Effector memory CD4-positive, alpha-beta T cell (primary cell): ENCODE measurements around the gene CD6.
A peak's percentile ranks its signal among the peaks of the same experiment; 100 is the strongest.
"Not testable (repeated sequence)": the region's sequence is repeated elsewhere in the genome, so short reads cannot be mapped to it uniquely, and the experiment has no call there.

Experiments used
- DNase-seq, 3 donors: peaks; one replicate each; pipeline ENCODE4 v3.0.0-alpha.2; 2020
- H3K27ac ChIP-seq: 2 replicates; pipeline ENCODE4 v1.7.0; 2013; ENCODE audit warnings: mild to moderate bottlenecking, low read length, moderate library complexity; ENCODE audit not compliant: insufficient read depth, poor library complexity, severe bottlenecking
- H3K27me3 ChIP-seq: replicated peaks from 2 replicates; pipeline ENCODE4 v1.7.0; 2013; ENCODE audit warnings: mild to moderate bottlenecking, low read length; ENCODE audit not compliant: insufficient read depth, control insufficient read depth, poor library complexity, severe bottlenecking
- H3K36me3 ChIP-seq: 2 replicates; pipeline ENCODE4 v1.7.0; 2013; ENCODE audit warnings: mild to moderate bottlenecking, low read length, moderate library complexity; ENCODE audit not compliant: control insufficient read depth, insufficient read depth
- H3K4me1 ChIP-seq: 2 replicates; pipeline ENCODE4 v1.7.0; 2013; ENCODE audit warnings: low read length, mild to moderate bottlenecking; ENCODE audit not compliant: control insufficient read depth, insufficient read depth, poor library complexity, severe bottlenecking
- H3K4me3 ChIP-seq: 2 replicates; pipeline ENCODE4 v1.7.0; 2013; ENCODE audit warnings: low read length, low read depth, mild to moderate bottlenecking; ENCODE audit not compliant: insufficient read depth, poor library complexity, severe bottlenecking
- H3K9me3 ChIP-seq: 2 replicates; pipeline ENCODE4 v1.7.0; 2013; ENCODE audit warnings: mild to moderate bottlenecking, low read length, moderate library complexity; ENCODE audit not compliant: control insufficient read depth

CD6 gene

DNA sequence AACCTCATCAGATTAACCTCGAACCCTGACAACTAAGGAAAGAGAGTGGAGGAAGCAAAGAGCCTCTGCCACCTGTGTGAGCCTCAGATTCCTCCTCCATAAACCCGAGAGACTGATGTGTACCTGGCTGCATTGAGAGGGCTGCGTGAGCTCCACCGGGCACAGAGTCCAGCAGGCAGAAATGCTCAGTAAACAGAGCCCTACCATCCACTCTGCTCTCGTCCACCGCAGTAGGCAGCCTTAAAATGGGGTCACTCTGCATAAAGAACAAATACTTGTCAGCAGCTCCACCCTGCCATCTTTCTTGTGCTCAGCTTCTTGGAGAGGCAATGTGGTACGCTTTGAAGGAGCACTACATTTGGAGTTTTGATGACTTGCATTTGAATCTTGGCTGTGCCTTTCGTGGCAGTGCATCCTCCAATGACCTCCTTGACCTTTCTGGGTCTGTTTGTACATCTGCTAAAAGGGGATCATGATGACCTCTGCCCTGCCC is 87.8 kb downstream of the CD6 start:
- DNase-seq = no peak
- Histone ChIP-seq H3K4me1 (peaks cover 34% of the 10 kb centered on the region), H3K4me3 (no peak overlapping the region), H3K36me3 (no peaks in the 10 kb centered on the region), H3K27ac (peak overlapping the region; percentile 3), H3K9me3 (no peaks in the 10 kb centered on the region), H3K27me3 (no peaks in the 10 kb centered on the region)

DNA sequence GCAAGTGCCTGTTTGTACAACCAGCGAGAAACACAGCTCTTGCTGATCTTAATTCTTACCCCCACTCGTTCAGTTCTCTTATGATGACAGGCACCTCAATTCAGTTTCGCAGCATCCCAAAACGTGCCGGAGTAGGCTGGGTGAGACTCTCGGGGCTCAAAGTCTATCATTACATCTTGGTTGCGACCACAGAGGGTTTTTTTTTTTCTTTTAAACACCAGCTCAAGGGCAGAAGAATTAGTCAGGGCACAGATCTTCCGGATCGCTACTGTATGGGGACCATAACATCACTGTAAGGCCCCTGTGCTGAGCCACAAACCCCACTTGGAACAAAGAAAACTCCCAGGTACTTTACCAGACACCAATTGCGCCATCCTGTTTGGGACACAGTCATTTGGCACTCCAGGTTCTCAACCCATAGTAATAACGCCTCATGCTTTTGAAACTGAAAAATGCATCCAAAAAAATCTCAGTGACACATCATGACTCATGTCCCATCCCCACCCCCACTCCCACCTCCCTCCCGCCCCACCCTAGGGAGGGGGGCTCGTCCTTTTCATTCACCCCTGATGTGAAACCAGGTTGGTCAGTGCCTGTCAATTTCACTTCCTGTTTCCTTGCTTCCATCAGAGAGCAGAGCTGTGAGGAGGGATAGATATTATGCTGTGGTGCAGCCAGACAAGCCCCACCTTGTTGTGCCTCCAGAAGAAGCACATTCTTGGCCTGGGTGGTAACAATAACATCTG is 89.8 kb downstream of the CD6 start:
- DNase-seq = peak; percentile 46 to 85 (median 67)
- Histone ChIP-seq H3K9me3 (no peaks in the 10 kb centered on the region), H3K27ac (peak overlapping the region; percentile 81), H3K4me3 (peak overlapping the region; percentile 0), H3K4me1 (peaks cover 40% of the 10 kb centered on the region), H3K36me3 (no peaks in the 10 kb centered on the region), H3K27me3 (no peaks in the 10 kb centered on the region)

DNA sequence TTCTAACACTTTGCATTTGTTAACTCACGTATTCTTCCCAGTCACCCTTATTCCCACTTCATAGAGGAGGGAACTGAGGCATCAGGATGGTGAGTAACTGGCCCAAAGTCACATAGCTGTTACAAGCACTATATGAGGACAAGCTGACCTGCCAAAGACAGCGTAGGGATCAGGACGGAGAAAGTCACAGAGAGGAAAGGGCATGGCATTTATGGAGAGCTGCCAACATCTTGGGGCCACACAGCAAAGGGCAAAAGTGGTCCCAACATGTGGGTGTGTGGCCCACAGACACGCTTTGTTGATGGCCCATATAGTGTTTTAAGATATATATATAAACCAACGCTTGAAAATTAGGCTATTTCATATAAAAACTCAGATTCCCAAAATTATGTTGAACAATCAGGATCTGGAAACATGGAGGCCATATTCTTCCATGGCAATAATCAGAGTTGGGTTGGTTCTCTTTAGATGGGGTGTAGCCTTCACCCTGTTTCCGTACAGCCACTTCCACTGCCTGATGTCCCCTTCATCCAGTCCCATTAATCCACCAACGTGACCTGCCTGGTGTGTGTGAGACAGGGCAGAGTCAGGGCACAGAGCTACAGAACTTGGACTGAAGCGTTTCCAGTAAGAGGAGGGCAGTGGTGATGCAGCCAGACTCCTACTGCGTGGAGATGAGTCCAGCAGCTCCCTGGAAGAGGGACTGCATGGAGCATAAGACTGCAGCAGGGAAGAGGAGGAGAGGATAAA is 90.9 kb downstream of the CD6 start:
- Histone ChIP-seq H3K27ac (peak overlapping the region; percentile 81), H3K4me1 (peaks cover 43% of the 10 kb centered on the region), H3K9me3 (no peaks in the 10 kb centered on the region), H3K27me3 (no peaks in the 10 kb centered on the region), H3K36me3 (no peaks in the 10 kb centered on the region), H3K4me3 (no peak overlapping the region)
- no peak for DNase-seq

DNA sequence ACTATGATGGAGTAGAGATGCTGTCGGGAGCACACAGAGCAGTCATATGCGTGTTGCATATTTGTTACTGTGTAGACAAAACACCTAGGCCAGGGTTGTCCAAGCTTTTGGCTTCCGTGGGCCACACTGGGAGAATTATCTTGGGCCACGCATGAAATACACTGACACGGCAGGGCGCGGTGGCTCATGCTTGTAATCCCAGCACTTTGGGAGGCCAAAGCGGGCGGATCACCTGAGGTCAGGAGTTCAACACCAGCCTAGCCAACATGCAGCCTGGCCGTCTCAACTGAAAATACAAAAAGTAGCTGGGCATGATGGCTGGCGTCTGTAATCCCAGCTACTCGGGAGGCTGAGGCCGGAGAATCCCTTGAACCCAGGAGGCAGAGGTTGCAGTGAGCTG is 93.8 kb downstream of the CD6 start:
- H3K27ac ChIP-seq = peak overlapping the region; percentile 57
- H3K36me3 ChIP-seq, DNase-seq, H3K9me3 ChIP-seq, H3K27me3 ChIP-seq, H3K4me3 ChIP-seq: not testable (repeated sequence)
- peaks cover 52% of the 10 kb centered on the region for H3K4me1 ChIP-seq

DNA sequence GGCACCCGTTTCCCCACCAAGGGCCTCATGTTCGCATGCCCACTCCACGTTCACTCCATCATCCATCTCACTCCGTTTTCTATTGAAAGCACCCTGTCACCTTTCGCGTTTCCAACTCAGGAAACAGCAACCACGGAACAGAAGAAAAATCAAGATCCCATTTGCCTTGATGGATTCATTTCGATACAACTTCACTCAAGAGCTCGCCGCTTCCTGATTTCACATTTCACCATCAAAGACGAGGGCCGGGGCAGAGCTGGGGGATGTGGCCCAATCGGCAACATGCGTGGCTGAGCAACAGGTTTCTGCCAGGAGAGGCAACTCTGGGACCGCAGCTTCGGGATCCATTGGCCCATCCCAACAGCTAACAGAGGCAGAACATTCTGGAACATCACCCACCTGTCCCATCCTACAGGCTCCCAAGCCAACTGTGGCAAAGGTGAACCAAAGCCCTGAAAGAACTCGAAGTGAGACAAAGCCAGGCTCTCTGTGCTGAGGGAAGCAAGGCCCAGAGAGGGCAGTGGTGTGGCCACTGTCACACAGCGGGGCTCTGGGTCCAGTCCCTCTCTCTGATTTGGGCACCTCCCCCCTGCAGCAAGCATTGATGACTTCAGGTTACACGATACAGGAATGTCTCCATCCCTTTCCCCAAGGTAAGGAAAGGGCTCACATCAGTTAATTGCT is 94.6 kb downstream of the CD6 start:
- Histone ChIP-seq H3K27me3 (no peaks in the 10 kb centered on the region), H3K27ac (peak overlapping the region; percentile 57), H3K36me3 (no peaks in the 10 kb centered on the region), H3K4me3 (peak overlapping the region; percentile 25), H3K4me1 (peaks cover 52% of the 10 kb centered on the region), H3K9me3 (no peaks in the 10 kb centered on the region)
- no peak for DNase-seq

DNA sequence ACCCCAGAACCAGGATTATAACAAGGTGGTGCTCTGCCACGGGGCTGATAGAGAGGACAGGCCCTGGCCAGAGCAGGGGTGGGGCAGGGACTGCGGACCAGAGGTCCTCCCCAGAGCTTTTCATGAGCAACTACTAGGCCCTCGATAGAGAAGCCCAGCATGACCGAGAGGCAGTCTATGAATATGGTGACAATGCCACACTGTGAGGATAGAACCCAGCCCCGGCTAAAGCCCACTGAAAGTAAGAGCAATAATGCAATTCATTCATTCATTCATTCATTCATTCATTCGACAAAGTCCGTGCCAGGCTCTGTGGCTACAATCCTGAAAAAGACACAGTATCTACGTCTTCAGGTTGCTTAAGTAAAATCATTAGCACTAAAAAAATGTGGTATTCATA is 95.2 kb downstream of the CD6 start:
- no peak for DNase-seq
- H3K4me3 ChIP-seq = no peak overlapping the region
- H3K27me3 ChIP-seq = no peaks in the 10 kb centered on the region
- H3K4me1 ChIP-seq = peaks cover 55% of the 10 kb centered on the region
- H3K27ac ChIP-seq = peak overlapping the region; percentile 57
- no peaks in the 10 kb centered on the region for H3K9me3 ChIP-seq
- H3K36me3 ChIP-seq = no peaks in the 10 kb centered on the region

DNA sequence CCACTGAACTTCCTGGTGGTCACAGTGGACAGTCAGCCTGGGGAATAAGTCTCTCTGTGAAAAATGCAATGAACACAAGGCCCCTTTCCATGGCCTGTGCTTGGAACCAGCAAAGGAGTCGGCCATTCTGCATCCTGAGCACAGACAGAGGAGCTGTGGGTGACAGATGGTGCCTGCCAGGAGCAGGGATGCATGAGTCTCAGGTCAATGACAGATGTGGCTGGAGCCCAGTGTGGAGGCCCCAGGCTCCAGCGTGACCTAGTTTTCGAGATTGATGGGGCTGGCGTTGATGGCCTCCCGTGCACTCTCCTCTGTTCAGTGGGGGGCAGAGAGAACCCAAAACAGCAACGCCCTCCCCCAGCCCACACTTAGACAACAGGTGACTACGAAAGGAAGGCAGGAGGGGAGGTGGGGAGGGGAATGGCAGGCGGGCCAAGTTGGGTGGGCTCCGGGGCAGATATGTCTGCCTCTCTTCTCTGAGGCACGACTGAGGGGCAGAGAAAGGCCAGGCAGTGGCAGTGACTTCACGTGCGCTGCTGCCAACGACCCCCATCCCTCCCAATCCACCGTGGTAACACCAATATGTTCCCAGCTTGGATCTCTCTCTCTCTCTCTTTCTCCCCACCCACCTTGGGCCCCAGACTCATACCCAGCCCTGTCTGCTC is 96.4 kb downstream of the CD6 start:
- peaks cover 57% of the 10 kb centered on the region for H3K4me1 ChIP-seq
- H3K27ac ChIP-seq = no peak overlapping the region
- no peaks in the 10 kb centered on the region for H3K36me3 ChIP-seq
- DNase-seq = no peak
- H3K9me3 ChIP-seq = no peaks in the 10 kb centered on the region
- no peak overlapping the region for H3K4me3 ChIP-seq
- H3K27me3 ChIP-seq = no peaks in the 10 kb centered on the region

DNA sequence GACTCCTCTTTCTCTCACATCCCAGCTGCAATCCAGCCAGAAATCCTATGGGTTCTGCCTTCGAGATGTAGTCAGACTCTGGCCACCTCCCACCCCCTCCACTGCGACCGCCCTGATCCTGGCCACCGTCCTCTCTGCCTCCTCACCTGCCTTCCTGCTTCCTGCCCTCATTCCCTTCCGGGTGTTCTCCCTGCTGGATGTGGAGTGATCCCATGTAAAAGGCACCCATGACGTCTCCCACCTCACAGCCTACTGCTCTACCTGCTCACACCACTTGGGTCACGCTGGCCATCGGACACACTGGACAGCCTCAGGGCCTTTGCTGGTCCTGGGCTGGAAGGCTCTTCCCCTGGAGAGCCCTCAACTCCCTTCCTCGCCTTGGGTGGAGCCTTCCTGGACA is 97.1 kb downstream of the CD6 start:
- H3K27ac ChIP-seq = peak overlapping the region; percentile 23
- H3K9me3 ChIP-seq = no peaks in the 10 kb centered on the region
- H3K36me3 ChIP-seq = no peaks in the 10 kb centered on the region
- no peaks in the 10 kb centered on the region for H3K27me3 ChIP-seq
- no peak overlapping the region for H3K4me3 ChIP-seq
- H3K4me1 ChIP-seq = peaks cover 57% of the 10 kb centered on the region
- no peak for DNase-seq

DNA sequence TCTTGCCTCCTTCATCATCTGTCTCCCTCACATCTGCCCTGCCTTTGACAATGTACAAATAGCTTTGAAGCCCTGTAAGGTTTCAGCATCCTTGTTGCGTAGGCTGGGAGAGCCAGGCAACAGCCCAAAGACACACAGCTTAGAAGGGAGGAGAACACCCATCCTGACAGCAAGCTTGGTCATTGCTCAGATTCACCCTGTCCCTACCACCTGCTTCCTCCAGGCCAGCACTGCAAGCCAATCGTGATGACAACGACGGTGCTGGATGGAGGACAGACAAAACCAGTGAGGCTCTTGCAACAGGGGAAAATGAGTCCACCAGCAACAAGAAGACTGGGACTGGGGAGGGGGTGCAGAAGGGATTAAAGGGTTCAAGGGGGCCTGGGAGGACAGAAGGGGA is 97.9 kb downstream of the CD6 start:
- no peaks in the 10 kb centered on the region for H3K27me3 ChIP-seq
- H3K27ac ChIP-seq = no peak overlapping the region
- no peaks in the 10 kb centered on the region for H3K9me3 ChIP-seq
- DNase-seq = no peak
- no peak overlapping the region for H3K4me3 ChIP-seq
- no peaks in the 10 kb centered on the region for H3K36me3 ChIP-seq
- peaks cover 57% of the 10 kb centered on the region for H3K4me1 ChIP-seq
